HepG2 (cell line): ENCODE results near the gene MT1G. TPM values are rescaled to one million over a fixed set of nuclear protein-coding genes. Genes with fewer than 3 reads are reported as not detected.

Experiments
- ATAC-seq: fragments of 200-7000 bp; cut with Tn5 transposase; 3 replicates; pipeline ENCODE4 v1.9.1; 2020; ENCODE audit warnings: mild to moderate bottlenecking, moderate library complexity
- BruUV-seq: library from RNA; stranded (reverse); fragments of 400-500 nt; replicated peaks from 2 replicates; lab custom pipeline; 2021; lab: Mats Ljungman, UMichigan
- CTCF ChIA-PET: fragments of 300-600 bp; formaldehyde crosslinking; extraction: SDS; loops from one replicate; lab custom pipeline; 2021; ENCODE audit warnings: low total read pairs, inconsistent platforms, low intra/inter-chr PET ratio; lab: Yijun Ruan, JAX
- POLR2A ChIA-PET: fragments of 350-600 bp; sonication (Branson Sonifier 250); formaldehyde crosslinking; loops from one replicate; lab custom pipeline; 2020; ENCODE audit warnings: antibody characterized with exemption, inconsistent platforms; lab: Yijun Ruan, JAX
- DNase-seq: peaks from one replicate; pipeline ENCODE4 v3.0.0-alpha.2; 2015; ENCODE audit warnings: low spot score
- FAIRE-seq: peaks from 3 replicates; lab custom pipeline; 2011; peaks lifted over from hg19 to GRCh38; lab: Jason Lieb, UNC
- H2AFZ ChIP-seq: one replicate; pipeline ENCODE4 v1.6.1; 2011; ENCODE audit warnings: low read length, inconsistent platforms
- H3K27ac ChIP-seq: fragments of 300-600 bp; 3 replicates; pipeline ENCODE4 v1.8.0; 2011; ENCODE audit warnings: mixed run types, mild to moderate bottlenecking, mixed read lengths, low read length, inconsistent platforms; ENCODE audit not compliant: insufficient read depth; ENCODE audit errors: extremely low read length
- H3K27me3 ChIP-seq, 2 experiments: fragments of 200-600 bp in 1 of 2; 2 replicates in 1 of 2; 3 replicates in 1 of 2; pipeline versions ENCODE4 v1.6.0 to v1.8.0; 2011; ENCODE audit warnings: low read length in 2 of 2, mild to moderate bottlenecking in 2 of 2, moderate library complexity in 2 of 2, inconsistent platforms in 1 of 2; ENCODE audit not compliant: insufficient read depth in 2 of 2, control insufficient read depth in 1 of 2
- H3K36me3 ChIP-seq, 2 experiments: fragments of 200-600 bp in 1 of 2; replicated peaks in 1 of 2; 2 replicates in 1 of 2; 3 replicates in 1 of 2; pipeline versions ENCODE4 v1.5.1 to v1.8.0; 2011; ENCODE audit warnings: low read length in 2 of 2, inconsistent platforms in 1 of 2; ENCODE audit not compliant: insufficient read depth in 2 of 2, control insufficient read depth in 1 of 2
- H3K4me1 ChIP-seq: 2 replicates; pipeline ENCODE4 v1.5.1; 2012; ENCODE audit warnings: low read length, inconsistent platforms; ENCODE audit not compliant: insufficient read depth
- H3K4me2 ChIP-seq: 2 replicates; pipeline ENCODE4 v1.6.0; 2011; ENCODE audit warnings: low read depth, low read length, inconsistent platforms
- H3K4me3 ChIP-seq, 3 experiments: fragments of 200-600 bp in 1 of 3; sonication (generic), shearing (Covaris generic) in 1 of 3; replicated peaks in 1 of 3; 2 replicates each; pipeline ENCODE4 v1.5.1; 2011 to 2016; ENCODE audit warnings: low read length in 3 of 3, inconsistent platforms in 2 of 3, low read depth in 2 of 3, mild to moderate bottlenecking in 2 of 3, control low read depth in 1 of 3, mixed read lengths in 1 of 3; ENCODE audit not compliant: insufficient read depth in 1 of 3
- H3K79me2 ChIP-seq: one replicate; pipeline ENCODE4 v1.6.1; 2011; ENCODE audit warnings: low read length, inconsistent platforms; ENCODE audit not compliant: insufficient read depth
- H3K9ac ChIP-seq: 2 replicates; pipeline ENCODE4 v1.6.0; 2011; ENCODE audit warnings: mild to moderate bottlenecking, low read depth, low read length, inconsistent platforms; ENCODE audit not compliant: insufficient read depth
- H3K9me3 ChIP-seq: 2 replicates; pipeline ENCODE4 v1.5.1; 2012; ENCODE audit warnings: mild to moderate bottlenecking, low read length
- H4K20me1 ChIP-seq: 2 replicates; pipeline ENCODE4 v1.6.0; 2011; ENCODE audit warnings: inconsistent platforms, mild to moderate bottlenecking, low read length, moderate library complexity; ENCODE audit not compliant: insufficient read depth
- KLF11 ChIP-seq: IDR thresholded peaks from 2 replicates; pipeline ENCODE4 v1.6.1; 2016; ENCODE audit warnings: missing compliant biosample characterization
- MTF1 ChIP-seq: sonication (generic); formaldehyde crosslinking; IDR thresholded peaks from 2 replicates; pipeline ENCODE4 v1.5.0; 2020; ENCODE audit warnings: missing genetic modification reagents
- NONO ChIP-seq, 2 experiments: fragments of 450-650 bp in 1 of 2; sonication (generic) in 1 of 2; formaldehyde crosslinking in 1 of 2; IDR thresholded peaks in 1 of 2; conservative IDR thresholded peaks in 1 of 2; 2 replicates each; pipeline versions ENCODE4 v1.6.1 to v1.8.0; 2017 to 2022; ENCODE audit warnings: mild to moderate bottlenecking in 1 of 2, missing genetic modification reagents in 1 of 2, moderate library complexity in 1 of 2
- SAP130 ChIP-seq: IDR thresholded peaks from 2 replicates; pipeline ENCODE4 v1.6.1; 2016; ENCODE audit warnings: low read depth
- STAG1 ChIP-seq: sonication (generic); formaldehyde crosslinking; IDR thresholded peaks from 2 replicates; pipeline ENCODE4 v1.4.0; 2020; ENCODE audit warnings: missing genetic modification reagents
- ZFP36L2 ChIP-seq: sonication (generic); formaldehyde crosslinking; IDR thresholded peaks from 2 replicates; pipeline ENCODE4 v1.4.0; 2020; ENCODE audit warnings: missing genetic modification reagents
- ZFP90 ChIP-seq: sonication (generic); formaldehyde crosslinking; IDR thresholded peaks from 2 replicates; pipeline ENCODE4 v1.8.0; 2022; ENCODE audit warnings: missing genetic modification reagents, mild to moderate bottlenecking, inconsistent platforms, borderline replicate concordance
- ZFX ChIP-seq: sonication (generic); formaldehyde crosslinking; IDR thresholded peaks from 2 replicates; pipeline ENCODE4 v1.4.0; 2020; ENCODE audit warnings: mild to moderate bottlenecking, low read depth, missing genetic modification reagents, moderate library complexity
- ZNF574 ChIP-seq: sonication (generic); formaldehyde crosslinking; IDR thresholded peaks from 2 replicates; pipeline ENCODE4 v1.4.0; 2020; ENCODE audit warnings: missing genetic modification reagents
- ZNF7 ChIP-seq: IDR thresholded peaks from 2 replicates; pipeline ENCODE4 v1.6.1; 2016; ENCODE audit warnings: missing biosample characterization, missing genetic modification reagents
- ZNF790 ChIP-seq: sonication (generic); formaldehyde crosslinking; IDR thresholded peaks from 2 replicates; pipeline ENCODE4 v1.8.0; 2022; ENCODE audit warnings: missing genetic modification reagents, mild to moderate bottlenecking, borderline replicate concordance
- ZSCAN9 ChIP-seq: IDR thresholded peaks from 2 replicates; pipeline ENCODE4 v1.6.1; 2016; ENCODE audit warnings: borderline replicate concordance
- WGBS: methylation state at CpG from one replicate; pipeline ENCODE4 v1.1.6; 2017; ENCODE audit warnings: low lambda C conversion rate; 5-methylcytosine and 5-hydroxymethylcytosine counted together
- in situ Hi-C: cut with HindIII; loops from 2 replicates; pipeline ENCODE4 v1.10.0; 2017; ENCODE audit warnings: low pct_unique_long_range_greater_than_20kb; ENCODE audit not compliant: extremely low pct_ligation_motif_present
- intact Hi-C: fragments of 100-400 bp; cut with micrococcal nuclease; formaldehyde crosslinking; loops from one replicate; pipeline ENCODE4 v1.10.0; 2022; ENCODE audit not compliant: unreplicated experiment
- polyA plus RNA-seq, 8 experiments: library from polyadenylated mRNA; depleted of rRNA in 3 of 8; stranded (reverse) in 7 of 8; unstranded in 1 of 8; fragments of >200 nt; fragmentation: Illumina TruSeq in 4 of 8; extraction: Trizol in 4 of 8; gene quantifications; 2 replicates each; pipeline versions ENCODE4 v1.2.1 to v1.2.3, GENCODE V29; 2011 to 2016; ENCODE audit warnings: low read depth in 4 of 8, missing spikeins in 1 of 8, mixed read lengths in 1 of 8; ENCODE audit not compliant: insufficient read depth in 1 of 8
- total RNA-seq, 5 experiments: library from RNA; depleted of rRNA; stranded (reverse); fragments of >200 nt; fragmentation: Illumina TruSeq; extraction: Trizol; gene quantifications; 2 replicates each; pipeline ENCODE4 v1.2.3, GENCODE V29; 2016; ENCODE audit warnings: low read depth in 1 of 5
- TF ChIP-seq, protein P1 (sequence below): sonication (generic); formaldehyde crosslinking; IDR thresholded peaks from 2 replicates; pipeline ENCODE4; 2020; ENCODE audit warnings: missing genetic modification reagents, mild to moderate bottlenecking, borderline replicate concordance
- TF ChIP-seq, protein P2 (sequence below): sonication (generic); formaldehyde crosslinking; IDR thresholded peaks from 2 replicates; pipeline ENCODE4 v1.4.0; 2020; ENCODE audit warnings: missing genetic modification reagents, mild to moderate bottlenecking, borderline replicate concordance
- TF ChIP-seq, protein P3 (sequence below): sonication (generic); formaldehyde crosslinking; IDR thresholded peaks from 2 replicates; pipeline ENCODE4 v1.4.0; 2020; ENCODE audit warnings: mild to moderate bottlenecking, missing genetic modification reagents

Gene MT1G
- total and polyA plus RNA-seq, 2 of the 13 experiments (the other 11 are each of a cell fraction or from before 2014, with no cell fraction given), result 3.6 to 377 TPM

GRCh38 chr16:56673921-56674320, 6.1 kb upstream of the MT1G start:
- no peaks in the 10 kb centered on the region for H3K79me2 ChIP-seq
- WGBS, result 24% methylated on average over 12 of the region's 12 CpGs
- DNase-seq (peak; percentile 47), FAIRE-seq (peak; percentile 77), ATAC-seq (peak; percentile 75)
- no peak overlapping the region for H2AFZ ChIP-seq
- in situ Hi-C loops (no loop called here), intact Hi-C loops (loop anchor here (1.0 to 5.0 kb wide), 2 partner anchors 28 to 188 kb away; no protein-coding TSS in a partner anchor)
- peaks cover 6 to 49% of the 10 kb centered on the region in 2 experiments for H3K27me3 ChIP-seq
- no peak overlapping the region for H3K4me2 ChIP-seq
- no peaks in the 10 kb centered on the region for H3K9me3 ChIP-seq
- H3K36me3 ChIP-seq, result no peaks in the 10 kb centered on the region
- CTCF ChIA-PET, result interaction anchor here (1.2 to 3.8 kb wide), 2 partner anchors 28 to 116 kb away, joined by 3 to 36 read pairs; no protein-coding TSS in a partner anchor
- no peaks in the 10 kb centered on the region for H4K20me1 ChIP-seq
- H3K4me3 ChIP-seq, result no peak overlapping the region
- H3K4me1 ChIP-seq, result 0 out of 2 replicates have a peak, but pooled peaks cover 3% of the 10 kb centered on the region
- H3K9ac ChIP-seq, result no peak overlapping the region
- POLR2A ChIA-PET, result no interaction called here
- BruUV-seq, result no TSS peak
- no peak overlapping the region for H3K27ac ChIP-seq
- TF ChIP-seq NONO (IDR thresholded peaks at IDR 0.05), result no peak
- no peak for TF ChIP-seq NONO (CRISPR knock-in tag; conservative IDR thresholded peaks at IDR 0.05)
- TF ChIP-seq ZSCAN9 (CRISPR knock-in tag), result no peak
- TF ChIP-seq, protein P1, sequence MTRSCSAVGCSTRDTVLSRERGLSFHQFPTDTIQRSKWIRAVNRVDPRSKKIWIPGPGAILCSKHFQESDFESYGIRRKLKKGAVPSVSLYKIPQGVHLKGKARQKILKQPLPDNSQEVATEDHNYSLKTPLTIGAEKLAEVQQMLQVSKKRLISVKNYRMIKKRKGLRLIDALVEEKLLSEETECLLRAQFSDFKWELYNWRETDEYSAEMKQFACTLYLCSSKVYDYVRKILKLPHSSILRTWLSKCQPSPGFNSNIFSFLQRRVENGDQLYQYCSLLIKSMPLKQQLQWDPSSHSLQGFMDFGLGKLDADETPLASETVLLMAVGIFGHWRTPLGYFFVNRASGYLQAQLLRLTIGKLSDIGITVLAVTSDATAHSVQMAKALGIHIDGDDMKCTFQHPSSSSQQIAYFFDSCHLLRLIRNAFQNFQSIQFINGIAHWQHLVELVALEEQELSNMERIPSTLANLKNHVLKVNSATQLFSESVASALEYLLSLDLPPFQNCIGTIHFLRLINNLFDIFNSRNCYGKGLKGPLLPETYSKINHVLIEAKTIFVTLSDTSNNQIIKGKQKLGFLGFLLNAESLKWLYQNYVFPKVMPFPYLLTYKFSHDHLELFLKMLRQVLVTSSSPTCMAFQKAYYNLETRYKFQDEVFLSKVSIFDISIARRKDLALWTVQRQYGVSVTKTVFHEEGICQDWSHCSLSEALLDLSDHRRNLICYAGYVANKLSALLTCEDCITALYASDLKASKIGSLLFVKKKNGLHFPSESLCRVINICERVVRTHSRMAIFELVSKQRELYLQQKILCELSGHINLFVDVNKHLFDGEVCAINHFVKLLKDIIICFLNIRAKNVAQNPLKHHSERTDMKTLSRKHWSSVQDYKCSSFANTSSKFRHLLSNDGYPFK, result no peak
- no peak for TF ChIP-seq KLF11 (CRISPR knock-in tag)
- TF ChIP-seq, protein P2, sequence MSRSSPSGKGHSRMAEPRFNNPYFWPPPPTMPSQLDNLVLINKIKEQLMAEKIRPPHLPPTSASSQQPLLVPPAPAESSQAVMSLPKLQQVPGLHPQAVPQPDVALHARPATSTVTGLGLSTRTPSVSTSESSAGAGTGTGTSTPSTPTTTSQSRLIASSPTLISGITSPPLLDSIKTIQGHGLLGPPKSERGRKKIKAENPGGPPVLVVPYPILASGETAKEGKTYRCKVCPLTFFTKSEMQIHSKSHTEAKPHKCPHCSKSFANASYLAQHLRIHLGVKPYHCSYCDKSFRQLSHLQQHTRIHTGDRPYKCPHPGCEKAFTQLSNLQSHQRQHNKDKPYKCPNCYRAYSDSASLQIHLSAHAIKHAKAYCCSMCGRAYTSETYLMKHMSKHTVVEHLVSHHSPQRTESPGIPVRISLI (CRISPR knock-in tag), result peak; percentile 24; the same call in 1 of the 2 replicates
- TF ChIP-seq ZNF574 (CRISPR knock-in tag), result 0 out of 2 replicates have a peak, but pooled peaks have one; percentile 41
- TF ChIP-seq ZNF790 (CRISPR knock-in tag), result no peak
- peak; percentile 90 for TF ChIP-seq ZNF7 (CRISPR knock-in tag)
- 0 out of 2 replicates have a peak, but pooled peaks have one; percentile 12 for TF ChIP-seq SAP130 (CRISPR knock-in tag)
- peak; percentile 46; the same call in 1 of the 2 replicates for TF ChIP-seq ZFP90 (CRISPR knock-in tag)
- 0 out of 2 replicates have a peak, but pooled peaks have one; percentile 31 for TF ChIP-seq MTF1 (CRISPR knock-in tag)
- no peak for TF ChIP-seq ZFP36L2 (CRISPR knock-in tag)
- TF ChIP-seq, protein P3, sequence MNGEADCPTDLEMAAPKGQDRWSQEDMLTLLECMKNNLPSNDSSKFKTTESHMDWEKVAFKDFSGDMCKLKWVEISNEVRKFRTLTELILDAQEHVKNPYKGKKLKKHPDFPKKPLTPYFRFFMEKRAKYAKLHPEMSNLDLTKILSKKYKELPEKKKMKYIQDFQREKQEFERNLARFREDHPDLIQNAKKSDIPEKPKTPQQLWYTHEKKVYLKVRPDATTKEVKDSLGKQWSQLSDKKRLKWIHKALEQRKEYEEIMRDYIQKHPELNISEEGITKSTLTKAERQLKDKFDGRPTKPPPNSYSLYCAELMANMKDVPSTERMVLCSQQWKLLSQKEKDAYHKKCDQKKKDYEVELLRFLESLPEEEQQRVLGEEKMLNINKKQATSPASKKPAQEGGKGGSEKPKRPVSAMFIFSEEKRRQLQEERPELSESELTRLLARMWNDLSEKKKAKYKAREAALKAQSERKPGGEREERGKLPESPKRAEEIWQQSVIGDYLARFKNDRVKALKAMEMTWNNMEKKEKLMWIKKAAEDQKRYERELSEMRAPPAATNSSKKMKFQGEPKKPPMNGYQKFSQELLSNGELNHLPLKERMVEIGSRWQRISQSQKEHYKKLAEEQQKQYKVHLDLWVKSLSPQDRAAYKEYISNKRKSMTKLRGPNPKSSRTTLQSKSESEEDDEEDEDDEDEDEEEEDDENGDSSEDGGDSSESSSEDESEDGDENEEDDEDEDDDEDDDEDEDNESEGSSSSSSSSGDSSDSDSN (CRISPR knock-in tag), result no peak
- peak; percentile 88 for TF ChIP-seq STAG1
- TF ChIP-seq ZFX (CRISPR knock-in tag), result 0 out of 2 replicates have a peak, but pooled peaks have one; percentile 17
